Activated naive CD4-positive, alpha-beta T cell treated with anti-CD3 and anti-CD28 coated beads for 36 hours (primary cell): ENCODE measurements around the gene UBE2E2. TPM values are rescaled to one million over a fixed set of nuclear protein-coding genes. Genes with fewer than 3 reads are reported as not detected.
"Not testable (repeated sequence)": the region's sequence is repeated elsewhere in the genome, so short reads cannot be mapped to it uniquely, and the experiment has no call there.

Experiments used
- CTCF ChIA-PET: fragments of 350-600 bp; sonication (Branson Sonifier 250); formaldehyde crosslinking; loops from one replicate; lab custom pipeline; 2021; ENCODE audit warnings: antibody characterized with exemption; lab: Charles Lee
- DNase-seq: peaks from one replicate; pipeline ENCODE4 v3.0.0-alpha.2; 2020
- H3K27ac Mint-ChIP-seq: one replicate; pipeline ENCODE4 v1.8.0; 2021; ENCODE audit warnings: mild to moderate bottlenecking, mixed read lengths
- H3K27me3 Mint-ChIP-seq: one replicate; pipeline ENCODE4 v1.8.0; 2021; ENCODE audit warnings: low read depth, mixed read lengths
- H3K36me3 Mint-ChIP-seq: one replicate; pipeline ENCODE4 v1.8.0; 2021; ENCODE audit warnings: low read depth, mixed read lengths
- H3K4me1 Mint-ChIP-seq: one replicate; pipeline ENCODE4 v1.8.0; 2021; ENCODE audit warnings: low read depth, mixed read lengths
- H3K4me3 Mint-ChIP-seq: one replicate; pipeline ENCODE4 v1.8.0; 2021; ENCODE audit warnings: mild to moderate bottlenecking, moderate library complexity, mixed read lengths
- H3K9me3 Mint-ChIP-seq: one replicate; pipeline ENCODE4 v1.8.0; 2021; ENCODE audit warnings: mixed read lengths
- intact Hi-C: fragments of 100-400 bp; cut with micrococcal nuclease; formaldehyde crosslinking; loops from one replicate; pipeline ENCODE4 v1.15.1; 2023
- total RNA-seq, 2 experiments: library from RNA; stranded (reverse); gene quantifications; one replicate each; pipeline ENCODE4 v1.2.3, GENCODE V29; 2021

Gene UBE2E2
- total RNA-seq, 2 experiments from 2014 or later: 11.6 to 14.0 TPM

DNA sequence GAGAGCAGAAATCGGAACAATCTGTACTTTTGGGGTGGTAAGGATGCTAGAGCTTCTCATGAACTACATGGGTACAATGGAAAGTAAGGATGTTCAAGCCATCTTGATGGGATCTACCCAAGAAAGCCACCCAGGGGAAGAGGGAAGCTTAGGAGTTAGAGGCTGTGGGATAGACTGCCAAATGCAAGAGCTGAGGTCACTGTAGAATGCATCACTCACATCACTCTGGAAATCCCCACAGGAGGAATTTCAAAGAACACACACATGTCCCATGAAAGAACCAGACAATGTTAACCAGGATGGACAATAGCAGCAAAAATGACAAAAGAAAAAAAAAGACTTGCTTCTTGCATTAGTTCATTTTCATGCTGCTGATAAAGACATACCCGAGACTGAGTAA, 32.8 kb upstream of the UBE2E2 start:
- no peaks in the 10 kb centered on the region for H3K36me3 Mint-ChIP-seq
- H3K4me3 Mint-ChIP-seq: no peak overlapping the region
- intact Hi-C loops: no loop called here
- H3K27ac Mint-ChIP-seq: no peak overlapping the region
- peaks cover 20% of the 10 kb centered on the region for H3K27me3 Mint-ChIP-seq
- no peaks in the 10 kb centered on the region for H3K4me1 Mint-ChIP-seq
- no peak for DNase-seq
- H3K9me3 Mint-ChIP-seq: peaks cover 6% of the 10 kb centered on the region
- CTCF ChIA-PET: no interaction called here

DNA sequence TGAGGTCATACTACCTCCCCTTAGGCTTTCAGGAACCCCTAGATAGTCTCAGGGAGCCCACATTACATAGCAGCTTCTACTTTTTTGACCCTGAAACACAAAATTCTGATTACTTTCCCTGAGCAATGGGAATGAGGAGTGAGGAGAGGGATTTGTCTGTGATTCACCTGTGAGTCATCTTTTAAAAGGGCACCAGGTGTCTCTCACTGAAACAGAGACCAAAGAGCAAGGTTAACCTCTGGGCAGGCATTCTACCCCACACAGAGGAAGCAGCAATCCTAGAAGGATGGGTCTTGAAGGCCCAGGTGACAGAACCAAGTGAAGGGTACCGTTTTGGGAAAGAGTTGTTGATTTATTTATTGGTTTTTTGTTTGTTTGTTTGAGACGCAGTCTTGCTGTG, 31.1 kb upstream of the UBE2E2 start:
- Mint-ChIP-seq H3K27me3 (peaks cover 20% of the 10 kb centered on the region), H3K4me1 (no peaks in the 10 kb centered on the region), H3K27ac (no peak overlapping the region), H3K36me3 (no peaks in the 10 kb centered on the region), H3K9me3 (peaks cover 6% of the 10 kb centered on the region), H3K4me3 (no peak overlapping the region)
- CTCF ChIA-PET: no interaction called here
- intact Hi-C loops: no loop called here
- no peak for DNase-seq

DNA sequence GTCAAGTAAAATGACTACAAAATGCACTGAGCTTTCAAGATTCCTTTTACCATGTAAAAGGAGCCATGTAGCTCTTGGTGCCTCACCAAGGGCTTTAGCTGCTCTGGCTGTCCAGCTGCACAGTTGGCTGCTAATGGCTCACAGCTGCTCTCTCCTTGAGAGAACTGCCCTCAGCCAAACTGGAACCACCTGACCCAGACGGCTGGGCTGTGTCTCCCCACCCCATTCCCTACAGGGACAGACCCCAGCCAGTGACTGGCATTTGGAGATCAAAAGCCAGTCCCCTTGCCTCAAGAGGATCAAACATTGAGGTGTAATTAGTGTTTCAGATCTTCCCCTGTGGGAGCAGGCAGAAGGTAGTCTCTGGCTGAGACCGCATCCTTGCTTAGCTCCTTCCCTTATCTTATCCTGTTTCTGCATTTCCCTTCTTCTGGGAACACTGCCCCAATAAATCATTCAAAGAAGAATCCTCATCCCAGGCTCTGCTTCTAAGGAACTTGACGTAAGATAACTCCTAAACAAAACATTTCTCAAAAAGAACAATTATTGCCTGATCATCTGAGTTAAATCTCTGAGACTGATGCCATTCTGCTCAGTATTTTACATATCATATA, 28.6 kb upstream of the UBE2E2 start:
- H3K27ac Mint-ChIP-seq: no peak overlapping the region
- H3K4me1 Mint-ChIP-seq: no peaks in the 10 kb centered on the region
- DNase-seq: no peak
- H3K27me3 Mint-ChIP-seq: peaks cover 17% of the 10 kb centered on the region
- CTCF ChIA-PET: no interaction called here
- no peak overlapping the region for H3K4me3 Mint-ChIP-seq
- peaks cover 9% of the 10 kb centered on the region for H3K9me3 Mint-ChIP-seq
- intact Hi-C loops: no loop called here
- H3K36me3 Mint-ChIP-seq: peaks cover 1% of the 10 kb centered on the region

DNA sequence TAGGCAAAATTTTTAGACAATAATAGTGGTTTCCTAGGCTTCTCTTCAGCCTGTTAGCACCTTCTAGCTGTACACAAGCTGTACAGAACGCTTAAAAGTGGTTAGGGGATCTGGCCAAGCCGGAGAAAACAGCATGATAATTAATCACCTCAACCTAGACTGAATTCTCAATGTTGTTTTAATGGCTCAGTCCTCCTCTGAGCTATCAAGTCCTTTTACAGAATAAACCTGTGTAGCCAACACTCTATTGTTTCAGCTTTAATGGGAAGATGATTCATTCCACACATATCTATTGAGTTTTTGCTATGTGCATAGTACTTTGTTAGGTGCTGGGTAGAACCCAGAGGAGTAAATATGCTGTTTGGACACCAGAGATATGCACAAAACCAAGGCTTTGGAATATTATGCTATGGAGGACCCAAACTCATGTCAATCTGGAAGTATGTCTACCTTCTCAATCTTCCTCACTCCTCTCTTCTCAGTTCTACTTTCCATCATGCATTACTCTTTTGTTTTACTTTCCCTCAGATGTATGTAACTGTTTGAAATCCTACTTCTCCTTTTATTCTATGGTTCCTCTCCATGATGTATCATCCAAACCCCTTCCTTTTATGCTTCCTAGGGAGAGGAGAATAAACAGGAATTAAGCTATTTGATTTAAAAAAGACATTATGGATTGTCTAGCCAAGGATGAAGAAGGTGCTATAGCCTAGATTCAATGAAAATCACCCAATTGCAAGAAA, 27.6 kb upstream of the UBE2E2 start:
- peaks cover 1% of the 10 kb centered on the region for H3K36me3 Mint-ChIP-seq
- peaks cover 3% of the 10 kb centered on the region for H3K9me3 Mint-ChIP-seq
- CTCF ChIA-PET: no interaction called here
- no peak for DNase-seq
- no peaks in the 10 kb centered on the region for H3K4me1 Mint-ChIP-seq
- H3K4me3 Mint-ChIP-seq: no peak overlapping the region
- H3K27me3 Mint-ChIP-seq: peaks cover 11% of the 10 kb centered on the region
- no peak overlapping the region for H3K27ac Mint-ChIP-seq
- intact Hi-C loops: no loop called here

DNA sequence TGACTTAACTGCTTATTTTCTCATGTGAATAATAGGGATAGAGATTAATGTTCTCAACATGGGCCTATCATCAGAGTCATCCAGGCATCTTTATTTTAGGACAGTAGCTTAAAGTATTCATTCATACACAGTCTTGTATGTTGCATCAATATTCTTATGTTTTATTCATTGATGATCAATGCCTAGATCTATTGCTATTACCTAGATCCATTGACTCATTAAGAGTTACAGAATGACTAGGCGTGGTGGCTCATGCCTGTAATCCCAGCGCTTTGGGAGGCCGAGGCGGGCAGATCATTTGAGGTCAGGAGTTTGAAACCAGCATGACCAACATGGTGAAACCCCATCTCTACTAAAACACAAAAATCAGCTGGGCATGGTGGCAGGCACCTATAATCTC, 26.3 kb upstream of the UBE2E2 start:
- DNase-seq, H3K36me3 Mint-ChIP-seq, intact Hi-C loops, H3K9me3 Mint-ChIP-seq, CTCF ChIA-PET, H3K4me1 Mint-ChIP-seq, H3K27me3 Mint-ChIP-seq, H3K27ac Mint-ChIP-seq, H3K4me3 Mint-ChIP-seq: not testable (repeated sequence)

DNA sequence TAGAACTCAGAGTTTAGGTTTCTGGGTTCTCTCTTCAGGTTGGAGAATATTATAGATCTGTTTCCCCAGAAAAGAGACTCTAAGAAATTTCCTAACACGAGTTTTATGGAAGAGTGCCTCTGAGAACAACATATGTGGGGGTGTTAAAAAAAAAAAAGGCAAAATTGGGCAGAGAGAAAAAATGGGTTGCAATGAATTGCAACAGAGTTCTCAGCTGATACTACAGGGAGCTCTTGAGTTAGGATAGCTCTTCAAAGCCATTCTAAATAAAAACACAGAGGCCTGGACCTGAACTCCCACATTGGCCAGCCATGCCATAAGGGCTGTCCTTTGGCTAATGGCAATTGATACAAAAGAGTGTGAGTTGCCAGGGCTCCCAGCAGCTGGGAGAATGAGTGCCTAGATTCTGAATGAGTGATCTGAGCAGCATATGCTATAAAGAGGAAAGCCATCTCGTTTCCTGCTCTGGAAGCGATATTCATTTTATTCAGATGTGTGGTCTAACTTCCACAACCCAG, 20.1 kb upstream of the UBE2E2 start:
- DNase-seq: no peak
- CTCF ChIA-PET: no interaction called here
- Mint-ChIP-seq H3K9me3 (no peaks in the 10 kb centered on the region), H3K27ac (no peak overlapping the region), H3K36me3 (no peaks in the 10 kb centered on the region), H3K4me3 (no peak overlapping the region), H3K27me3 (no peaks in the 10 kb centered on the region), H3K4me1 (no peaks in the 10 kb centered on the region)
- intact Hi-C loops: loop anchor here (5.0 kb wide), 1 partner anchor 619 kb away; no protein-coding TSS in a partner anchor

DNA sequence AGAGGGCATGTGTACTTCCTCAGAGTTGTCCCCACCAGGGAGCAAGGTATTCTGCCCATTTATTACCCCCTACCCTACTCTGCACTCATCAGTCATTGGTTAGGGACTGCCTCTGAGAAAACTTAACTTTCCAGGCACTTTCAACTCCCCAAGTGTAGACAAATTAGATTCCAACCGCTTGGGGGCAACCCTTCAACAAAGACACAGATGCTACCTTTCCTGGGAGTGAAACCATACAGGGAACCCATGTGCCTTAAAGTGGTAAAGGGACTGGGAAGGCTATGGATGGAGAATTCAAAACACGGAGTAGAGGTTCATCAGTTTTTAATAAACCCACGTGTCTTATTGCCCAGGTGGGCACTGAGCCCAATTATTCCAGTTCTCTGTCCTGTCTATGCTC, 19.4 kb upstream of the UBE2E2 start:
- peak; percentile 12 for DNase-seq
- Mint-ChIP-seq H3K27ac (no peak overlapping the region), H3K36me3 (no peaks in the 10 kb centered on the region), H3K9me3 (no peaks in the 10 kb centered on the region), H3K4me1 (no peaks in the 10 kb centered on the region), H3K27me3 (peaks cover 2% of the 10 kb centered on the region), H3K4me3 (no peak overlapping the region)
- intact Hi-C loops: loop anchor here (5.0 kb wide), 1 partner anchor 619 kb away; no protein-coding TSS in a partner anchor
- CTCF ChIA-PET: no interaction called here

DNA sequence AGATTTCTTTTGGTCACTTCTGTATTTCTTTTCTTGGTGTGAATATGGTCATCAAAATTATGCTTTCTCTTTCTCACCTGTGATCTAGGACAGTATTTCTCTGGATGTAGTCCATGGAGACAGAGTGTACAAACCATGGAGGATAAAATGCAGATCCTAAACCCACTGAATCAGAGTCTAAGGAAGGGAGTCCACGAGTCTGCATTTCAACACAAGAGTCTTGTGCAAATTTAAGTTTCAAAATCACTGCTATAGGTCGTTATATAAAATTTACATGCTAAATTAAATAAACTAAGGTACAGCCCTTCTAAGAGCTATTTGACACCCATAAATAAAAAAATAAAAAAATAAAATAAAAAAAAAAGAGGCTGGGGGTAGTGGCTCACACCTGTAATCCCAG, 17.3 kb upstream of the UBE2E2 start:
- no peak overlapping the region for H3K4me3 Mint-ChIP-seq
- peaks cover 2% of the 10 kb centered on the region for H3K27me3 Mint-ChIP-seq
- H3K36me3 Mint-ChIP-seq: no peaks in the 10 kb centered on the region
- intact Hi-C loops: no loop called here
- no peaks in the 10 kb centered on the region for H3K4me1 Mint-ChIP-seq
- no peaks in the 10 kb centered on the region for H3K9me3 Mint-ChIP-seq
- H3K27ac Mint-ChIP-seq: no peak overlapping the region
- no peak for DNase-seq
- CTCF ChIA-PET: interaction anchor here (0.9 kb wide), 1 partner anchor 275 kb away, joined by 4 read pairs; no protein-coding TSS in a partner anchor

DNA sequence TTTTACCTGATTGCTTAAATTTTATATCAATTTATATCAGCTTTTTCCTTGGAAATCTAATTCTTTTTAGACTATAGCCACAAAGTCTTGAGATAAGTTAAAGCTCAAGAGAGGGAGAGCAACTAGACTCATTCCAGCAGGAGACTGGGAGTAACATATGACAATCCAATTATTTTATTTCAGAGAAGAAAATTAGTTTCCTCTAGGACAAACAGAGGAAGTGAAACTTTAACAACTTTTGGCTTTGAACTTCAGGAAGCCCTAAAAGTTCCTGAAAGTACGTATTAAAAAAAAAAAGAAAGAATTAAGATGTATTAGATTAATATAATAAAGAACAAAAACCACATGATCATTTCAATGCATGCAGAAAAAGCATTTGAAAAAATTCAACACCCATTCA, 13.9 kb upstream of the UBE2E2 start:
- Mint-ChIP-seq H3K36me3 (no peaks in the 10 kb centered on the region), H3K9me3 (no peaks in the 10 kb centered on the region), H3K4me3 (no peak overlapping the region), H3K4me1 (no peaks in the 10 kb centered on the region), H3K27me3 (peaks cover 7% of the 10 kb centered on the region), H3K27ac (no peak overlapping the region)
- CTCF ChIA-PET: interaction anchor here (0.8 to 1.1 kb wide), 2 partner anchors 13 to 582 kb away, joined by 3 to 4 read pairs; no protein-coding TSS in a partner anchor
- intact Hi-C loops: no loop called here
- no peak for DNase-seq

DNA sequence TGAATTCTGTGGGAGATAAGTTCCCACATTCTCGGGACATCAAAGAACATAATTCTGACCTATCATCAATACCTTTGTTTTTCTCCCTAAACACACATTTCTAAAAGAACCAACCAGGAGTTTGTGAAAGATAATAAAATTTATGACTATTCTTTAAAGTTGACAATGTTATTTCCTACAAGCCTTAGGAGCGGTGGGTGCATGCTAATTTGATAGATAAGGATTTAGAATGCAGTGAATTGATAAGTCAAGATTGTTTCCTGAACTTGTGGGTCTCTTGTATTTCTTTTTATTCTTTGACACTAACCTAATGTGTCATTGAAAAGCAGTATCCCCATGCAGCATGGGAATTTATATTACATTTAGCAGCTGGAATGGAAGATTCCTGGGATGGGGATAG, 10.3 kb upstream of the UBE2E2 start:
- no peak overlapping the region for H3K27ac Mint-ChIP-seq
- no peak for DNase-seq
- no peaks in the 10 kb centered on the region for H3K9me3 Mint-ChIP-seq
- CTCF ChIA-PET: no interaction called here
- no peak overlapping the region for H3K4me3 Mint-ChIP-seq
- intact Hi-C loops: no loop called here
- no peaks in the 10 kb centered on the region for H3K4me1 Mint-ChIP-seq
- H3K27me3 Mint-ChIP-seq: peaks cover 9% of the 10 kb centered on the region
- no peaks in the 10 kb centered on the region for H3K36me3 Mint-ChIP-seq

DNA sequence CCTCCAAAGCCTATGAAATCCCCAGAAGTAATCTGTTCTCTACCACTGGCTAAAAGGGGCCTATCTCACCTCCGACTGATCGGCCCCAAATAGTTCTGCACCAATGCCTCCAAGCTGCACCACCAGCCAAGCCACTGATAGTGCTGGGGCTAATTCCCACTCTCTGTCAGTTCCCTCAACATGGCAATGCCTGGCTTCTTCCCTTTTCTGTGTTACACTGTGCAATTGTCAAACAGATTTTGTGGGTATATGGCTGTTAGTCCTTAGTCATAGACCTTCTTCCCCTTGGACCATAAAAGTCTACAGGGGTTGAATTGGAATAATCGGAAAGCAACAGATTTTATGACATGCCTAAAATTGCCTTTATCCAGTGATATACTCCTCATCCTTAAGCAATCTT, 9.3 kb upstream of the UBE2E2 start:
- no peaks in the 10 kb centered on the region for H3K4me1 Mint-ChIP-seq
- H3K4me3 Mint-ChIP-seq: no peak overlapping the region
- H3K9me3 Mint-ChIP-seq: no peaks in the 10 kb centered on the region
- DNase-seq: no peak
- CTCF ChIA-PET: interaction anchor here (0.7 kb wide), 1 partner anchor 567 kb away, joined by 4 read pairs; no protein-coding TSS in a partner anchor
- H3K36me3 Mint-ChIP-seq: no peaks in the 10 kb centered on the region
- H3K27ac Mint-ChIP-seq: no peak overlapping the region
- H3K27me3 Mint-ChIP-seq: peaks cover 7% of the 10 kb centered on the region
- intact Hi-C loops: no loop called here

DNA sequence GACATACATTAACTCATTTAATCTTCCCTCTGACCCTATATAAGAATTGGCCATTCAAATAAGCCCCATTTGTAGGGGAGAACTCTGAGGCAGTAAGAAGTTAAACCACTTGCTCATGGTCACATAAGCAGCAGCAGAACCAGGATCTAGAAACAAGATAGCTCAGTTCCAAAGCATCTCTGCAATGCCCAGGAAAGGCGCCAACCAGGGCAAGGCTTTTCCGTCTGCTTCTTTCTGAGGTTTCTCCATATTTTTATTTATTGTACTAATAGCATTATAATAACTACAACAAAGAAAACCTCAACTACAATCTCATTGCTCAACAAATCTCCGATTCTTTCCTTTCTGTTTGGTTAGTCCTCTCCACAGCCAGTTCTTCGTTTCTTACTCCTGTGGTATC, 4.3 kb upstream of the UBE2E2 start:
- peaks cover 8% of the 10 kb centered on the region for H3K27me3 Mint-ChIP-seq
- H3K36me3 Mint-ChIP-seq: no peaks in the 10 kb centered on the region
- intact Hi-C loops: no loop called here
- H3K27ac Mint-ChIP-seq: no peak overlapping the region
- CTCF ChIA-PET: no interaction called here
- DNase-seq: no peak
- no peaks in the 10 kb centered on the region for H3K9me3 Mint-ChIP-seq
- H3K4me1 Mint-ChIP-seq: peaks cover 4% of the 10 kb centered on the region
- no peak overlapping the region for H3K4me3 Mint-ChIP-seq

DNA sequence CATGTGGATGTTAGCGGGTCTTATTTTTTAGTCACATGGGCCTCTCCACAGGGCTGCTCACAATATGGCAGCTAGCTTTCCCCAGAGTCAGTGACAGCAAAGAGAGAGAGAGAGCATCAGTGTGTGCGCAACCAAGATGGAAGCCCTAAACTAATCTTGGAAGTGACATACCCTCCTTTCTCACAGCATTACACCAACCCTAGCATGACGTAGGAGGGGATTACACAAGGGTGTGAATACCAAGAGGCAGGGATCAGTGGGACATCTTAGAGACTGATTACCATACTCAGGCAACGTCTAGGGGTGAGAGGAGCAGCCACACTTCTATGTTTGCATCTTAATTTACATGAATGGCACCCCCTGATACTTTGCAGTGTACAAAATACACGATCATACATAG, 3.5 kb upstream of the UBE2E2 start:
- Mint-ChIP-seq H3K9me3 (no peaks in the 10 kb centered on the region), H3K36me3 (no peaks in the 10 kb centered on the region), H3K27ac (no peak overlapping the region), H3K27me3 (peaks cover 6% of the 10 kb centered on the region), H3K4me3 (no peak overlapping the region), H3K4me1 (peaks cover 6% of the 10 kb centered on the region)
- DNase-seq: no peak
- CTCF ChIA-PET: no interaction called here
- intact Hi-C loops: no loop called here
